Gastroesophageal sphincter (tissue), 3 donors: Measurements from ENCODE around the gene CDH23.

ENCODE experiments used
- POLR2A ChIP-seq, 2 donors: fragments of 450-650 bp; IDR thresholded peaks; one replicate each; pipeline ENCODE4 v1.6.1; 2017; ENCODE audit warnings: antibody characterized with exemption in 2 of 2, mild to moderate bottlenecking in 2 of 2, moderate library complexity in 1 of 2
- POLR2AphosphoS5 ChIP-seq: sonication (generic); formaldehyde crosslinking; IDR thresholded peaks from one replicate; pipeline ENCODE4 v1.6.1; 2017; ENCODE audit warnings: antibody characterized with exemption
- TF ChIP-seq, protein P1 (sequence below), 4 experiments: fragments of 200-600 bp in 2 of 4; fragments of 450-650 bp in 2 of 4; sonication (generic) in 1 of 4; IDR thresholded peaks; one replicate each; pipeline ENCODE4 v1.5.1; 2017 to 2019; ENCODE audit warnings: antibody characterized with exemption in 4 of 4, mild to moderate bottlenecking in 2 of 4, moderate library complexity in 2 of 4

DNA sequence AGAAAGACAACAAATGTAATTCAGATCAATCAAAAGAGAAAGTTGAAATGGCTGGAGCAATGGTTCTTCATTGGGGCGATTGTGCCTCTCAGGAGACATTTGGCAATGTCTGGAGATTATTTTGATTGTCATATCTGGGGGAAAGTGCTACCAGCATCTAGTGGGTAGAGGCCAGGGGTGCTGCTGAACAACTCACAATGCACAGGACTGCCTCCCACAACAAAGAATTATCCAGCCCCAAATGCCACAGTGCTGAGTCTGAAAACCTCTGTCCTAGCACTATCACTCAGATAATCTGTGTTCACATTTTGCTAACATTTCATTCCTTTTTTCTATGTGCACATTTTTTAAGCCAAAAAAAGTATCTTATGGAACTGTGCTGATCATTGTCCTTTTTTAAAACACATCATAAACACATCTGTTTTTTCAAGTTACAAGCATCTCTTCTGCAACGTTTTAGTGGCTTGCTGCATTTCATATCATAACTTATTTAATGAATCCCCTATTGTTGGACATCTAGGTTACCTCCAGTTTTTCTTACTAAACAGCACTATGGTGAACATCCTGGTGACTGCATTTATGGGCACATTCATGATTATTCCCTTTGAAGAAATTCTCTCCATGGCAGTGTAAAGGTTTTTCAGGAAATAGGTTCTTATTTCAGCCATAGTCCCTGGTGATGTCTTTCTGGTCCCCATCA lies 208.7 kb downstream of the CDH23 start:
- TF ChIP-seq, protein P1, sequence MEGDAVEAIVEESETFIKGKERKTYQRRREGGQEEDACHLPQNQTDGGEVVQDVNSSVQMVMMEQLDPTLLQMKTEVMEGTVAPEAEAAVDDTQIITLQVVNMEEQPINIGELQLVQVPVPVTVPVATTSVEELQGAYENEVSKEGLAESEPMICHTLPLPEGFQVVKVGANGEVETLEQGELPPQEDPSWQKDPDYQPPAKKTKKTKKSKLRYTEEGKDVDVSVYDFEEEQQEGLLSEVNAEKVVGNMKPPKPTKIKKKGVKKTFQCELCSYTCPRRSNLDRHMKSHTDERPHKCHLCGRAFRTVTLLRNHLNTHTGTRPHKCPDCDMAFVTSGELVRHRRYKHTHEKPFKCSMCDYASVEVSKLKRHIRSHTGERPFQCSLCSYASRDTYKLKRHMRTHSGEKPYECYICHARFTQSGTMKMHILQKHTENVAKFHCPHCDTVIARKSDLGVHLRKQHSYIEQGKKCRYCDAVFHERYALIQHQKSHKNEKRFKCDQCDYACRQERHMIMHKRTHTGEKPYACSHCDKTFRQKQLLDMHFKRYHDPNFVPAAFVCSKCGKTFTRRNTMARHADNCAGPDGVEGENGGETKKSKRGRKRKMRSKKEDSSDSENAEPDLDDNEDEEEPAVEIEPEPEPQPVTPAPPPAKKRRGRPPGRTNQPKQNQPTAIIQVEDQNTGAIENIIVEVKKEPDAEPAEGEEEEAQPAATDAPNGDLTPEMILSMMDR (IDR thresholded peaks at IDR 0.05) = no peak
- no peak for TF ChIP-seq POLR2AphosphoS5
- no peak for TF ChIP-seq POLR2A (IDR thresholded peaks at IDR 0.05)
